SK-N-MC (cell line): ENCODE data around the gene FNDC3B.

Experiments
- EZH2 ChIP-seq: fragments of 200-600 bp; sonication (generic); IDR thresholded peaks from one replicate; pipeline ENCODE4 v1.6.1; 2017; ENCODE audit warnings: antibody characterized with exemption
- POLR2AphosphoS5 ChIP-seq: IDR thresholded peaks from 2 replicates; pipeline ENCODE4 v1.6.1; 2012; ENCODE audit warnings: mild to moderate bottlenecking, low read depth, low read length, borderline replicate concordance

DNA sequence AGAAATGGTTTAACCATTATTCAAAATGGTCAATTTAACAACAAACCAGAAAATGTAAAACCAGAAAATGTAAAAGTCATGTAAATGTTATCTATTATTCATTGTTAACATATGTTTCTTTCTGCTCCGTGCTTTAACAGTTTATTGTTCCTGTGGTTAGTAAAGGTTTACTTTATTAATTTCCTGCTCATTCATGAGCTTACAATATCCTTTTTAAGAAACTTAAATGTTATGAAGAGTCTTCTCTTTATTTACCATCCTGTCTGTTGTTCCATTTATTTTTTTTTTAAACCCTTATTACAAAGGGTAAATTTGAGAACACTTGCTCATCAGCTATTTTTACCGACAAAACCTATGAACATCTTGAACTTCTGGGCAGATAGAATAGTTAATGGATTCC lies 260.8 kb downstream of the FNDC3B start:
- TF ChIP-seq EZH2, result no peak
- TF ChIP-seq POLR2AphosphoS5, result no peak; the same call in 1 of the 2 replicates
